ENCODE data around the gene COL28A1. TPM values are rescaled to one million over a fixed set of nuclear protein-coding genes. Genes with fewer than 3 reads are reported as not detected.

The COL28A1 gene
- total and polyA plus RNA-seq, 2 experiments from 2014 or later = 0.31 to 0.70 TPM

DNA sequence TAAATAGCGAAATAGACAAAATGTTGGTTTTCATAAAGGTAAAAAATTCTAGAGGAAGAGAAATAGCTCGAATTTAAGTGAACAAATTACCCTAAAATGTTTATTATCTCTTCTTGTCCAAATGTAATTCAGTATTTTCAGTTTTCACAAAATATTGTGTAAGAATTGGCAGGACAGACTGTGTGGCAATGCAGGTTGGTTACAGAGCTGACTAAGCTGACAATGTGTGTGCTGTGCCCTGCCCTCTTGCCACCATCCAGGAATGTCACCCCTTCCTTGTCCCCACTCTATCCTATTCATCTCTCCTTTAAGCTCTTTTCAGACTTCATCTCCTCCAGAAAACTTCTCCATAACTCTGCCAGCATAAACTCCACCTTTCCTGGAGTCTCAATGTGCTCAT, 46.1 kb downstream of the COL28A1 start (continued):
- TF ChIP-seq, protein P1, sequence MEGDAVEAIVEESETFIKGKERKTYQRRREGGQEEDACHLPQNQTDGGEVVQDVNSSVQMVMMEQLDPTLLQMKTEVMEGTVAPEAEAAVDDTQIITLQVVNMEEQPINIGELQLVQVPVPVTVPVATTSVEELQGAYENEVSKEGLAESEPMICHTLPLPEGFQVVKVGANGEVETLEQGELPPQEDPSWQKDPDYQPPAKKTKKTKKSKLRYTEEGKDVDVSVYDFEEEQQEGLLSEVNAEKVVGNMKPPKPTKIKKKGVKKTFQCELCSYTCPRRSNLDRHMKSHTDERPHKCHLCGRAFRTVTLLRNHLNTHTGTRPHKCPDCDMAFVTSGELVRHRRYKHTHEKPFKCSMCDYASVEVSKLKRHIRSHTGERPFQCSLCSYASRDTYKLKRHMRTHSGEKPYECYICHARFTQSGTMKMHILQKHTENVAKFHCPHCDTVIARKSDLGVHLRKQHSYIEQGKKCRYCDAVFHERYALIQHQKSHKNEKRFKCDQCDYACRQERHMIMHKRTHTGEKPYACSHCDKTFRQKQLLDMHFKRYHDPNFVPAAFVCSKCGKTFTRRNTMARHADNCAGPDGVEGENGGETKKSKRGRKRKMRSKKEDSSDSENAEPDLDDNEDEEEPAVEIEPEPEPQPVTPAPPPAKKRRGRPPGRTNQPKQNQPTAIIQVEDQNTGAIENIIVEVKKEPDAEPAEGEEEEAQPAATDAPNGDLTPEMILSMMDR (conservative IDR thresholded peaks at IDR 0.05; ENCODE audit: low read depth in 2 of 2) = no peak
- no peak for TF ChIP-seq REST (IDR thresholded peaks at IDR 0.05; ENCODE audit: unreplicated experiment)
- TF ChIP-seq STAT1 (IDR thresholded peaks at IDR 0.05; ENCODE audit: unreplicated experiment) = no peak

DNA sequence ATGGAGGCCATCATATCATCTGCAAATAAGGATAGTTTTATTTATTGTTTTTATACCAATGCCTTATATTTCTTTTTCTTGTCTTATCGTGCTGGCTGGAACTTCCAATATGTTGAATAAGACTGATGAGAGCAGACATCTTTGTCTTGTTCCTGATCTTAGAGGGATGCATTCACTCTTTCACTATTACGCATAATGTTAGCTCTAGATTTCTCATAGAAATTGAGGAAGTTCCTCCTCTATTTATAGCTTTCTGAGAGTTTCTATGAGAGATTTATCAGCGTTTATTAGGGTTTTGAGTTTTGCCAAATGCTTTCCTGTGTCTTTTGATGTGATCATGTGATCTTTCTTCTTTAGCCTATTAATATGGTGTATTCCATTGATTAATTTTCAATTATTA, 49.3 kb downstream of the COL28A1 start:
- Mint-ChIP-seq H3K9me3 (peaks cover 20% of the 10 kb centered on the region; the same call in 2 of the 3 replicates), H3K4me1 (peaks cover 2% of the 10 kb centered on the region; the same call in 1 of the 3 replicates), H3K27ac (no peak overlapping the region), H3K4me3 (no peak overlapping the region), H3K27me3 (ENCODE audit: insufficient read depth, low read depth, poor library complexity) (no peaks in the 10 kb centered on the region), H3K36me3 (ENCODE audit: low read depth) (peaks cover 10% of the 10 kb centered on the region; the same call in 2 of the 3 replicates)
- H3K9me2 ChIP-seq (ENCODE audit: insufficient read depth) = peaks cover 6% of the 10 kb centered on the region; the same call in 1 of the 2 replicates
- no peaks in the 10 kb centered on the region for H3F3A ChIP-seq (replicated peaks; ENCODE audit: low read depth)
- ATAC-seq (no peak), DNase-seq (ENCODE audit: low spot score) (no peak)
- H3K4me1 ChIP-seq (ENCODE audit: insufficient read depth) = no peaks in the 10 kb centered on the region
- H3K27me3 ChIP-seq (ENCODE audit: insufficient read depth) = no peaks in the 10 kb centered on the region
- 0 out of 2 replicates have a peak, but pooled peaks cover 4% of the 10 kb centered on the region for H3K36me3 ChIP-seq (ENCODE audit: insufficient read depth)
- H3K27ac ChIP-seq (ENCODE audit: low read depth) = no peak overlapping the region
- no peaks in the 10 kb centered on the region for H3K79me2 ChIP-seq (replicated peaks; ENCODE audit: insufficient read depth)
- no peaks in the 10 kb centered on the region for H4K20me1 ChIP-seq (replicated peaks; ENCODE audit: insufficient read depth)
- H3K4me2 ChIP-seq = no peak overlapping the region
- H3K4me3 ChIP-seq = no peak overlapping the region
- H2AFZ ChIP-seq = no peak overlapping the region
- TF ChIP-seq REST (IDR thresholded peaks at IDR 0.05; ENCODE audit: unreplicated experiment) (no peak), NANOG (IDR thresholded peaks at IDR 0.05; ENCODE audit: borderline replicate concordance) (no peak), JUNB (IDR thresholded peaks at IDR 0.05; ENCODE audit: unreplicated experiment) (no peak), EZH2phosphoT487 (IDR thresholded peaks at IDR 0.05; ENCODE audit: unreplicated experiment) (no peak), CREB1 (CRISPR knock-in tag; IDR thresholded peaks at IDR 0.05; ENCODE audit: low read depth) (no peak), ETS1 (IDR thresholded peaks at IDR 0.05) (no peak)
